ENCODE measurements around the gene IKZF3.
A peak's percentile ranks its signal among the peaks of the same experiment; 100 is the strongest.

The IKZF3 gene

DNA sequence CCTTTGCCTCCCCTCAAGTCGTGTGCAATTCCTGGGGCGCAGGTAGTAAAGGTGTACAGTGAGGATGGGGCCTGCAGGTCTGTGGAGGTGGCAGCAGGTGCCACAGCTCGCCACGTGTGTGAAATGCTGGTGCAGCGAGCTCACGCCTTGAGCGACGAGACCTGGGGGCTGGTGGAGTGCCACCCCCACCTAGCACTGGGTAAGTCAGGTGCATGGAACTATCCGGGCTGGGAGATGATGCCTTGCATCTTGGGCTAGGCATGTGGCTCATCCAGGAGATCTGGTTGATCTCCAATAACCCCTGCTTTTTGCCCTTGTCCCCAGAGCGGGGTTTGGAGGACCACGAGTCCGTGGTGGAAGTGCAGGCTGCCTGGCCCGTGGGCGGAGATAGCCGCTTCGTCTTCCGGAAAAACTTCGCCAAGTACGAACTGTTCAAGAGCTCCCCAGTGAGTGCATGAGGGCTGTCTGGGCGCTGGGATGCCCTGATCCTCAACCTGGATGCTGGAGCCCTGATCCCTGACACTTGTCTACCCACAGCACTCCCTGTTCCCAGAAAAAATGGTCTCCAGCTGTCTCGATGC, 121.2 kb downstream of the IKZF3 start:
- peaks cover 19% of the 10 kb centered on the region for H3K4me1 Mint-ChIP-seq
- H3K36me3 Mint-ChIP-seq (ENCODE audit: low read depth), result no peaks in the 10 kb centered on the region
- H3K27me3 Mint-ChIP-seq, result peaks cover 8% of the 10 kb centered on the region
- DNase-seq (no peak), ATAC-seq (no peak)
- no peaks in the 10 kb centered on the region for H3K9me3 Mint-ChIP-seq
- H3K27ac Mint-ChIP-seq, result no peak overlapping the region
- H3K4me3 Mint-ChIP-seq, result no peak overlapping the region

DNA sequence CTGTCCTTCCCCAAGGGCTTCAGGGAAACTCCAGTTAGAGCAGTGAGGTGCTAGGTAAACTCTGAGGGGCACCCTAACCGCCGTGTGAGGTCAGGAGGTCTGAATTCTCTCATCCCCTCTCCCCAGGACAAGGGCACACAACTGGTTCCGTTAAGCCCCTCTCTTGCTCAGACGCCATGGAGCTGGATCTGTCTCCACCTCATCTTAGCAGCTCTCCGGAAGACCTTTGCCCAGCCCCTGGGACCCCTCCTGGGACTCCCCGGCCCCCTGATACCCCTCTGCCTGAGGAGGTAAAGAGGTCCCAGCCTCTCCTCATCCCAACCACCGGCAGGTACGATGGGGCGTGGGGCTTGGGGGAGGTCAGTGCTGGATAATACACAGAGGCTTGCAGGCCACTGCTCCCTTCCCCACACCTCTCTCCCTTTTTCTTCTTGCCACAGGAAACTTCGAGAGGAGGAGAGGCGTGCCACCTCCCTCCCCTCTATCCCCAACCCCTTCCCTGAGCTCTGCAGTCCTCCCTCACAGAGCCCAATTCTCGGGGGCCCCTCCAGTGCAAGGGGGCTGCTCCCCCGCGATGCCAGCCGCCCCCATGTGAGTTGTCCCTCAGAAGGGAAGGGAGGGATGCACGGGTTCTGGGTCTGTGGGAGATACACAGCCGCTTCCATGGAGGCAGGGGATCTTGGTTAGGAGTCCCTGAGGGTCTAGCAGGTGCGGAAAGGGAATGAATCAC, 121.8 kb downstream of the IKZF3 start:
- no peak overlapping the region for H3K4me3 Mint-ChIP-seq
- peaks cover 12% of the 10 kb centered on the region for H3K27me3 Mint-ChIP-seq
- H3K9me3 Mint-ChIP-seq, result no peaks in the 10 kb centered on the region
- H3K36me3 Mint-ChIP-seq (ENCODE audit: low read depth), result no peaks in the 10 kb centered on the region
- peaks cover 21% of the 10 kb centered on the region for H3K4me1 Mint-ChIP-seq
- DNase-seq (no peak), ATAC-seq (no peak)
- no peak overlapping the region for H3K27ac Mint-ChIP-seq

DNA sequence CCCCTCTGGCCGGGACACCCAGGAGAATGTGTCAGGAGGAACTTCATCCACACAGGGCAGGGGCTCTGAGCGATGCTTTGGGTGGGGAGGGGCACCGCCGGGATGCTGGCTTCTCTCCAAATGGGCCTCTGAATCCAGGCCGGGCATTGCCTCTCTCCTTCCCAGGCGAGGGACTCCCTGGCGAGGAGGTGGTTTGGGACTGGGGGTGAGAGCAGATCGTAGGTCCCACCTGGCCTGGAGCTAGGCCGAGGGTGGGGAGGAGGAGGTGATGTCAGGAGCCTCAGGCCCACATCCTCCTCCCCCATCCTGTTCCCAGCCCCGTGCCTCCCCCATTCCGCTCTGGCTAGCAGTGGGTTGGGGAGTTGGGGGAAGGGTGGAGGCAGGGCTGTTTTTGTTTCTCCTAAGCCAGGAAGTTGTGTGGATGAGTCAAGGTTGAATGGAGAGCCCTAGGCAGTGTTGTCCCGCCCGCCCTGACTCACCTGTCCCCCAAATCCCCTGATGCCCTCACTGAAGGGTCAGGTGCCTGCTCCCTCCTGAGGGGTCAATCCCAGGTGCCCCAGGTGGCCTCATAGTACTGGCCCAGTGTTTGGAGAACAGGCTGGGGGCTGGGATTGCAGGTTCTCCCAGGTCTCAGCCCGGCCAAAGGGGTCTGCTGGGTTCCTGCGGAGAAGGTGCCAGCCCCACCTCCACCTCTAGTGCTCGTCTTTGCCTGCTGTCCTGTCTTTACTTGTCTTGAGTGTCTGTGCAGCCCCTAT, 123.6 kb downstream of the IKZF3 start:
- DNase-seq (no peak), ATAC-seq (no peak)
- H3K27me3 Mint-ChIP-seq, result peaks cover 12% of the 10 kb centered on the region
- H3K36me3 Mint-ChIP-seq (ENCODE audit: low read depth), result no peaks in the 10 kb centered on the region
- peaks cover 21% of the 10 kb centered on the region for H3K4me1 Mint-ChIP-seq
- H3K9me3 Mint-ChIP-seq, result no peaks in the 10 kb centered on the region
- H3K27ac Mint-ChIP-seq, result no peak overlapping the region
- no peak overlapping the region for H3K4me3 Mint-ChIP-seq

DNA sequence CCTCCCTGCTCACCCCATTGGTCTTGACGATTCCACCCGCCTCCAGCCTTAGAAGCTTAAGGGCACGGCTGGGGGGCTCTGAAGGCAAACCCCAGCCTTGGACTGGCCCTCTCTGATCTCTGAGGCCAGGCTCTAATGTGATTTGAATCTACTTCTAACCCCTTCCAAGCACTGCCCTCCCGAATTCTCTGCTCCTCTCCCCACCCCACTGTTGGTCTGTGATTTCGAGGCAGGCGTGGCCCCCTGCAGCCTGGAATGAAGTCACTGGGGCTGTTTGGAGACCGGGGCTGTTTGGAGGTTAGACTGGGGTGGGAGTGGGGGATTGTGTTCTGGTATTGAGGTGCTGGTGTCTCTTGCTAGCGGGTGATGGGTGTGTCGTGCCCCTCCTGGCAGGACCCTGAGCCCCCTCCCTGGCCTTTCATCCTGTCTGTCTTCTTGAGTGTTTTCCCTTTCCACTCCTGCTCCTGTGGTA, 124.2 kb downstream of the IKZF3 start:
- no peak for ATAC-seq
- H3K27me3 Mint-ChIP-seq, result peaks cover 12% of the 10 kb centered on the region
- no peak for DNase-seq
- no peak overlapping the region for H3K4me3 Mint-ChIP-seq
- H3K4me1 Mint-ChIP-seq, result peaks cover 21% of the 10 kb centered on the region
- H3K9me3 Mint-ChIP-seq, result no peaks in the 10 kb centered on the region
- no peak overlapping the region for H3K27ac Mint-ChIP-seq
- no peaks in the 10 kb centered on the region for H3K36me3 Mint-ChIP-seq (ENCODE audit: low read depth)

DNA sequence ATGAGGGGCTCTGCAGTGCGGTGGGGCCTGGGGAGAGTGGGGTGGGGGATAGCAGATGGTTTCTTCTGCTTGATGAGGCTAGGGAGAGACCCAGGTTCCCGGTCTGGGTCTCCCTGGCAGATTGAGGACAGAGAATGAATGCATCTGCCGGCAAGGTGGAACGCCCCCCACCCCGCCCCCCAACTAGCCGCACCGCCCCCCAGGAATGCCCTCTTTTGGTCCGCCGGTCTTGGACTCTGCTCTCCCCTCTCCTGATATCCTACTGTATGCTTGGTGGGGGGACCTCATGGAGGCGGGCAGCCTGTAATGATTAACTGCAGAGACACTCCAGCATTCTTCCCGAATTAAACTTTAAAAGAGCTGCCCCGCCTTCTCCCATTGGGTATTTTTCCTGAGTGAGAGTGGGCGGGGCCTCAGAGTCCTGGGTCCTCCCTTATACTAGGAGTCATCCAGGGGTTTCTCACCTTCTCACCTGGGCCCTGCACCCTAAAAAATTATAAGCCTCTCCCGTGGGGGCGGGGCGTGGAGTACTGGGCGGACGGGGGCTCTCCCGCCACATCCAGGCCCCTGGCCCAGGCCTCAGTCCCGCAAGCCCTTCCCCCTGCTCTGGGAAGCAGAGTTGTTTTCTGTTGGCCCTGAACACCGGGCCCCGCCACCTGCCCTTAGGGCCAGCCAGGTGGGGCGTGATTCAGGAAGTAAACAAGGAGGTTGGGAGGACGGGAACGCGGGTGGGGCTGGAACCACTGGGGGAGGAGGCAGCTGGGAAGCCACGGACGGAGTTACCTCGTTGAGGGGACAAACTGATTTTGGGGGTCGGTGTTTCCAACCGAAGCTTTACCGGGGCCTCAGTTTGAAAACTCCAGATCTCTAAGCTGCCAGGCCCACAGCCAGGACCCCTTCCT, 124.9 kb downstream of the IKZF3 start:
- H3K27ac Mint-ChIP-seq, result no peak overlapping the region
- H3K9me3 Mint-ChIP-seq, result no peaks in the 10 kb centered on the region
- H3K4me1 Mint-ChIP-seq, result peaks cover 21% of the 10 kb centered on the region
- no peak for ATAC-seq
- H3K4me3 Mint-ChIP-seq, result peak overlapping the region; percentile 59
- DNase-seq, result no peak
- H3K36me3 Mint-ChIP-seq (ENCODE audit: low read depth), result no peaks in the 10 kb centered on the region
- H3K27me3 Mint-ChIP-seq, result peaks cover 12% of the 10 kb centered on the region

DNA sequence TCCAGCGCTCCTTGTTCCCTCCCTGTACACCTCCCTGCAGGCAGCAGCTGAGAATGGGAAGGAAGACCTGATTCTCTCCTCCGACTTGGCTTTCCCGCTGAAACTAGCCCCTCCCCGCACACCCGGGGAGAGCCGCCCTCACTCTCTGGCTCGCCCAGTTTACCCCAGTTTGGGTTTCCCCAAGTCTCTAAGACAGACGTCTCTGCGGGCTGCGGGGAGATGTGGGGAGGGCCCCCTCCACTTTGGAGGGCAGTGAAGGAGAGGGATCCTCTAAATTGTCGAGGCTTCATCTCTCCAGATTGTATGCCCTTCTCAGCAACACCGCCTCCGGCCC, 125.6 kb downstream of the IKZF3 start:
- H3K4me3 Mint-ChIP-seq, result peak overlapping the region; percentile 59
- ATAC-seq, result peak; percentile 98
- H3K27ac Mint-ChIP-seq, result peak overlapping the region; percentile 60
- H3K27me3 Mint-ChIP-seq, result peaks cover 12% of the 10 kb centered on the region
- H3K36me3 Mint-ChIP-seq (ENCODE audit: low read depth), result no peaks in the 10 kb centered on the region
- H3K4me1 Mint-ChIP-seq, result peaks cover 21% of the 10 kb centered on the region
- peak; percentile 74 for DNase-seq
- no peaks in the 10 kb centered on the region for H3K9me3 Mint-ChIP-seq

DNA sequence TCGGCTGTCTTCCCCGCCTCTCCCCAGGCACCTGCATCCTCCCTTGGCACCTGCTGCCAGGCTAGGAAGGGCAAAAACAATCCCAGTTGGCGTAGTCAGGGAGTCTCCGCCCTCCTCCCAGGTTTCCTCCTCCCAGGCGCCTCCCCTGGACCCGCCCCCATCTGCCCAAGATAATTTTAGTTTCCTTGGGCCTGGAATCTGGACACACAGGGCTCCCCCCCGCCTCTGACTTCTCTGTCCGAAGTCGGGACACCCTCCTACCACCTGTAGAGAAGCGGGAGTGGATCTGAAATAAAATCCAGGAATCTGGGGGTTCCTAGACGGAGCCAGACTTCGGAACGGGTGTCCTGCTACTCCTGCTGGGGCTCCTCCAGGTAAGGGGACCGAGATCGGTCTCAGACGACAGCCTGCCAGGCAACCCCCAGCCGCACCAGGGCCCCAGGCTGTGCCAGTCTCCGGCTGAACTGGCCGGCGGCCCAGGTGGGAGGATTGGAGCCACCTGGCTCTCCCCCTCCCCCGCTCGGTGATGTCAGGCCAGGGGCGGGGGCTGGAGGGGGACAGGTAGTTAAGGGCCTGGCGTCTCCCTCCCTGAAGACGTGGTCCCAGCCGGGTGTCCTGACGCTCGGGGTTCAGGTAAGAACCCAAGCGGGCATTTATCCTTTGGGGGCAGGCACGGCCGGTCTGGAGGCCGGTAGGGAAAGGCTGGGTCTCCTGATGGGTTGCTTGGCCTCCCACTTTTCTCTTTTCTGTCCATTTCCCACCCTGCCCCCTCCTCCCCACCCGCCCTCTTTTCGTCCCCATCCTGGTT, 126.1 kb downstream of the IKZF3 start, which contains the start of gene GRB7:
TSS of gene GRB7 (plus strand) at position 179 of the 808 bp plus-strand sequence. CDS start 4,364 bp downstream, outside the sequence.
- H3K27ac Mint-ChIP-seq, result peak within 1 kb of the TSS; percentile 60
- peaks cover 21% of the 10 kb centered on the region for H3K4me1 Mint-ChIP-seq
- ATAC-seq (no peak), DNase-seq (no peak)
- no peaks in the 10 kb centered on the region for H3K9me3 Mint-ChIP-seq
- peak within 1 kb of the TSS; percentile 59 for H3K4me3 Mint-ChIP-seq
- H3K36me3 Mint-ChIP-seq (ENCODE audit: low read depth), result no peaks in the 10 kb centered on the region
- peaks cover 12% of the 10 kb centered on the region for H3K27me3 Mint-ChIP-seq

DNA sequence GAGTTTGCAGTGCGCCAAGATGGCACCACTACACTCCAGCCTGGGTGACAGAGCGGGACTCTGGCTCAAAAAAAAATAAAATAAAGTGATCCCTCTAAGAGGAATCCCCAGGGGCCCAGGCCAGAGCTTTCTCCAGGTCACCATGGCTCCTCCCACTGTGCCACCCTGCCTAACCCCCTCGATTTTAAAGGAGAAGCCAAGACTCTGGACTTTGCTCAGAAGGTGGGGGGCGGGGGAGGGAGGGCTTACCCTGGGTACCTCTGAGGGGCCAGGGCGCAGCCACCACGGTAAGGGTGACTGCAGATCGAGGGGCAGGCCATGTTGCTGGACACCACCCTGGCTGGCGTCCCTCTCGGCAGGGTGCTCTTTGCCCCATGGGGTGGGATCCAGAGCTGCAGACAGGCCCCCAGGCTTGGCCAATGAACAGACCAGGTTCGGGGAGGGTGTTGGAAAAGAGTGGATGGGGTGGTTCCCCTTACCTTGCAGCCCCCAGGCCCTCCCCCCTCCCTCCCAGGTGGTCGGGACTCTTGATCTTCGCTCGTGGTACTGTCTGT, 126.8 kb downstream of the IKZF3 start:
- Mint-ChIP-seq H3K27me3 (peaks cover 12% of the 10 kb centered on the region), H3K27ac (no peak overlapping the region), H3K4me1 (peaks cover 21% of the 10 kb centered on the region), H3K9me3 (no peaks in the 10 kb centered on the region), H3K36me3 (ENCODE audit: low read depth) (no peaks in the 10 kb centered on the region), H3K4me3 (no peak overlapping the region)
- ATAC-seq (no peak), DNase-seq (no peak)

DNA sequence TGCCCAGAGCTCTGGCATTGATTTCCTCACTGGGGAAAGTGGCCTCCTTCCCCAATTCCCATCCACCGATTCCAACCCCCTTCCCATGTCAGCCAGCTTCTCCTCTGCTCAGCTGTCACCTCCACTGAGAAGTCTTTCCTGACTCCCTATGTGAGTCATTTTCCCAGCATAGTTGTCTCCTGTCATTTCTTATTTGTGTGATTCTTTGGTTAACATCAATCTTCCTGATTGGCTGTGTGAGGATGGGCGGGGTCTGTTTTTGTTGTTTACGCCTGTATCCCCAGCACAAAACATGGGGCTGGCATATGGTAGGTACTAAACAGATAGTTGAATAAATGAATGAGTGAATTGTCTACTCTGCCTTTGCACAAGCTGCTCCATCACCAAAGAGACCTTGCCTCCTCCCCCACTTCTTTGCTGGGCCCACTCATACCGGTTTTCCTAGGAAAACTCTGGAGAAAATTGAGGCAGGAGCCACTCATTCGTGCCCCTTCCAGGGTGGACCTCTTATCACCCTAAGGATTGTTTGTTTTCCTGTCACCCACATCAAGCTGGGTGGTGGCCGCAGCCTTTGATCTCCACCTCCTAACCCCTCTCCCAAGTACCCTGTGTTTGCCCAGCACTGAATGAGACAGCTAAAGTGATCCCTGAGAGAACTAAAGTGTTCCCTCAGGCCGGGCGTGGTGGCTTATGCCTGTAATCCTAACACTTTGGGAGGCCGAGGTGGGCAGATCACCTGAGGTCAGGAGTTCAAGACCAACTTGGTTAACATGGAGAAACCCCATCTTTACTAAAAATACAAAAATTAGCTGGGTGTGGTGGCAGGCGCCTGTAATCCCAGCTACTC, 127.6 kb downstream of the IKZF3 start:
- no peak for ATAC-seq
- Mint-ChIP-seq H3K4me3 (no peak overlapping the region), H3K4me1 (peaks cover 21% of the 10 kb centered on the region), H3K27ac (no peak overlapping the region), H3K36me3 (ENCODE audit: low read depth) (no peaks in the 10 kb centered on the region), H3K9me3 (no peaks in the 10 kb centered on the region), H3K27me3 (peaks cover 12% of the 10 kb centered on the region)
- no peak for DNase-seq

DNA sequence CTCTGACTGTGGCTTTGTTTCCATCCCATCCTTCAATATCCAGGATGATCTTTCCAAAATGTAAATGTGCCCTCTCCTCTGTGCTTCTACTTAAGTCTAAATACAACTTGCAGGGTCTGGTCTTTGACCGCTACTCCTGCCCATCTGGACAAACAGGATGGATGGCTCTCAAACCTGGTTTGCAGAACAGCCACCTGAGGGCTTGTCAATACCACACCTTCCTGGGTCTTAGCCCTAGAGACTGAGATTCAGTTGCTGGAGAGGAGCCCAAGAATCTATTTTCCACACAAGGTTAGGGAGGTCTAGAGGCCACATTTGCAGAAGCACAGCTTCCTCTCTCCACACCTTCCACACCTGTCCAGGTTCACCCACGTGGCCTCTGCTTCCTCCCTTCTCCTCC, 128.2 kb downstream of the IKZF3 start:
- Mint-ChIP-seq H3K4me1 (peaks cover 20% of the 10 kb centered on the region), H3K36me3 (ENCODE audit: low read depth) (no peaks in the 10 kb centered on the region), H3K27ac (no peak overlapping the region), H3K4me3 (no peak overlapping the region), H3K9me3 (no peaks in the 10 kb centered on the region), H3K27me3 (peaks cover 12% of the 10 kb centered on the region)
- ATAC-seq (no peak), DNase-seq (no peak)

DNA sequence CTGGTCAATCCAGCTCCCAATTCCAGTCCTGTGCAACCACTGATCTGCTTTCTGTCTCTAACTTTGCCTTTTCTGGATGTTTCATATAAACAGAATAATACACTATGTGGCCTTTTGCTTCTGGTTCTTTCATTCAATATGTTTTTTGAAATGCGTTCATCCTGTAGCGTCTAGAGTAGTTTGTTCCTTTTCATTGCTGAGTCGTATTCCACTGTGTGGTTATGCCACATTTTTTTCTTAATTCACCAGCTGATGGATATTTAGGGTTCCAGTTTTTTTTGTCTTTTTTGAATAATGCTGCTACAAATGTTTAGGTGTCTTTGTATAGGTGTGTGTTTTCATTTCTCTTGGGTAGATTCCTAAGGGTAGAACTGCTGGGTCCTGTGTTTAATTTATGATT, 131.5 kb downstream of the IKZF3 start:
- DNase-seq, result no peak
- Mint-ChIP-seq H3K4me1 (peaks cover 14% of the 10 kb centered on the region), H3K9me3 (no peaks in the 10 kb centered on the region), H3K27ac (peak overlapping the region; percentile 12), H3K36me3 (ENCODE audit: low read depth) (peaks cover 4% of the 10 kb centered on the region), H3K27me3 (peaks cover under 1% of the 10 kb centered on the region), H3K4me3 (no peak overlapping the region)
- no peak for ATAC-seq

DNA sequence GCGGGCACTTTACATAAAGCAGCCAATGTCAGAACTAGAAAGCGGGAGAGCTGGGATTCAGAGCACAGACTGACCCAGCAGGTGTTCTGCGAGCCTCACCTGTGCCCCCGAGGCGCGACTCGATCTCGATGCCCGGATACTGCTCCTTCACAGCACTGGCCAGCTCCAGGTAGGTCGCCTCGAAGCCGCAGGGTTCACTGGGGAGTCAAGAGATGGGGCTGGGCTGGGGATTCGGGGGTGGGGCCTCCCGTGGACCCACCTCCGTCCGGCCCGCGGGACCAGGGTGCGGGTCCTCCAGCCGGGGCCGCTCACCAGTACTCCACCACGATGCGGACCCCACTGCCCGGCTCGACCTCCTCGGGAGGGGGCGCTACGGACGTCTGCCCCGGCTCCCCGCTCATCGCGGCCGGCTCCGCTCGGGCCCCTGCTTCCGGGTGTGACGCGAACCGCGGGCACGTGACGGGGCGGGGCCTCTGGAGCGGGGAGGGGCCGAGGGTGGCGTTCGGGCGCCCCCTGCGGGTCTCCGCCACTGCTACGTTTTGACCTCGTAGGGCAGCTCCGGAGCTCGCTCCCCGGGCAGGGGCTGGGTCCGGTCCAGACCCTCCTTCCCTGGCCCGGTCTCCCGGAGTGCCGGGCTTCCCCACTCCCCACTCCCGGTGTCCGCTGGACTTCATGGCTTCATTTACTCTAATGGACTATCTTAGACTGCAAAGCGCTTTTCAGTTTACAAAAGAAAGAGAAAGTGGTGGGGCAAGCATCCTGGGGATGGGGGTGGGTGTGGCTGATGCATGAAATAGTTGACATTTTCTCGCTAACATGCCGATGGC, 133.8 kb downstream of the IKZF3 start, which contains the start of gene MIEN1:
TSS of gene MIEN1 (minus strand) at position 438 of the 827 bp plus-strand sequence. CDS start at position 401, 37 bp downstream.
- Mint-ChIP-seq H3K4me3 (peak within 1 kb of the TSS; percentile 91), H3K9me3 (no peaks in the 10 kb centered on the region), H3K4me1 (peaks cover 13% of the 10 kb centered on the region), H3K36me3 (ENCODE audit: low read depth) (peaks cover 5% of the 10 kb centered on the region), H3K27me3 (no peaks in the 10 kb centered on the region), H3K27ac (peak within 1 kb of the TSS; percentile 87)
- ATAC-seq, result peak; percentile 88
- peak; percentile 98 for DNase-seq
